ENCODE measurements around the gene SPAG4. TPM values are rescaled to one million over a fixed set of nuclear protein-coding genes. Genes with fewer than 3 reads are reported as not detected.

The SPAG4 gene
- total RNA-seq, 1 experiment from 2014 or later: 0.67 TPM

DNA sequence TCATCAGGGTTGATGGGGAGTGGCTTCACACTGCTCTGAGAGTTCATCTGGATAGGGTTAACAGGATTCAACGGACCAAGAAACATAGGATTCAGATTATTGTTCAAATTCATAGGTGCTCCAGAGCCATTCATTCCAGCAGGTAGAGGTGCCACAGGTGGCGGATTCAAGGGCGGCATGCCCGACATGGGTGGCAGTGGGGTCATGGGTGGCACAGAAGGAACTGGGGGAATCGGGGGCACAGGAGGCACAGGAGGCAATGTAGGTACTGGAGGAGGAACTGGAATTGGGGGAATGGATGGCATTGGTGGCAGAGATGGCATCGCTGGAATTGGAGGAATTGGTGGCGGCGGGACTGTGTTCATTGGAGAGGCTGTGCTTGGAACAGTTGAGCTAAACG, 38.8 kb downstream of the SPAG4 start:
- no peak for DNase-seq (ENCODE audit: low spot score)
- no peaks in the 10 kb centered on the region for H3K27me3 ChIP-seq (replicated peaks; ENCODE audit: insufficient read depth, low read depth, low read length, poor library complexity)
- H3K9me3 ChIP-seq (ENCODE audit: low read depth, low read length, poor library complexity, severe bottlenecking): no peaks in the 10 kb centered on the region
- no peak overlapping the region for H3K27ac ChIP-seq (ENCODE audit: low read depth, low read length, poor library complexity, severe bottlenecking)
- H3K36me3 ChIP-seq (ENCODE audit: insufficient read depth, low read length, poor library complexity, severe bottlenecking): peaks cover 63% of the 10 kb centered on the region
- no peak overlapping the region for H3K4me3 ChIP-seq (ENCODE audit: low read depth, low read length, poor library complexity, severe bottlenecking)
- POLR2A ChIA-PET (ENCODE audit: low non-redundant PET): no interaction called here
- CTCF ChIA-PET: no interaction called here
- no peak for TF ChIP-seq EZH2 (IDR thresholded peaks at IDR 0.05; ENCODE audit: borderline replicate concordance, low read depth, low read length, poor library complexity, severe bottlenecking)
- TF ChIP-seq, protein P1, sequence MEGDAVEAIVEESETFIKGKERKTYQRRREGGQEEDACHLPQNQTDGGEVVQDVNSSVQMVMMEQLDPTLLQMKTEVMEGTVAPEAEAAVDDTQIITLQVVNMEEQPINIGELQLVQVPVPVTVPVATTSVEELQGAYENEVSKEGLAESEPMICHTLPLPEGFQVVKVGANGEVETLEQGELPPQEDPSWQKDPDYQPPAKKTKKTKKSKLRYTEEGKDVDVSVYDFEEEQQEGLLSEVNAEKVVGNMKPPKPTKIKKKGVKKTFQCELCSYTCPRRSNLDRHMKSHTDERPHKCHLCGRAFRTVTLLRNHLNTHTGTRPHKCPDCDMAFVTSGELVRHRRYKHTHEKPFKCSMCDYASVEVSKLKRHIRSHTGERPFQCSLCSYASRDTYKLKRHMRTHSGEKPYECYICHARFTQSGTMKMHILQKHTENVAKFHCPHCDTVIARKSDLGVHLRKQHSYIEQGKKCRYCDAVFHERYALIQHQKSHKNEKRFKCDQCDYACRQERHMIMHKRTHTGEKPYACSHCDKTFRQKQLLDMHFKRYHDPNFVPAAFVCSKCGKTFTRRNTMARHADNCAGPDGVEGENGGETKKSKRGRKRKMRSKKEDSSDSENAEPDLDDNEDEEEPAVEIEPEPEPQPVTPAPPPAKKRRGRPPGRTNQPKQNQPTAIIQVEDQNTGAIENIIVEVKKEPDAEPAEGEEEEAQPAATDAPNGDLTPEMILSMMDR (conservative IDR thresholded peaks at IDR 0.05; ENCODE audit: low read depth, low read length): no peak
- intact Hi-C loops (cut with micrococcal nuclease; ENCODE audit: unreplicated experiment): no loop called here
- no TSS peak for BruUV-seq (replicated peaks)
- H3K4me1 ChIP-seq (ENCODE audit: insufficient read depth, low read length, poor library complexity, severe bottlenecking): peaks cover 10% of the 10 kb centered on the region

DNA sequence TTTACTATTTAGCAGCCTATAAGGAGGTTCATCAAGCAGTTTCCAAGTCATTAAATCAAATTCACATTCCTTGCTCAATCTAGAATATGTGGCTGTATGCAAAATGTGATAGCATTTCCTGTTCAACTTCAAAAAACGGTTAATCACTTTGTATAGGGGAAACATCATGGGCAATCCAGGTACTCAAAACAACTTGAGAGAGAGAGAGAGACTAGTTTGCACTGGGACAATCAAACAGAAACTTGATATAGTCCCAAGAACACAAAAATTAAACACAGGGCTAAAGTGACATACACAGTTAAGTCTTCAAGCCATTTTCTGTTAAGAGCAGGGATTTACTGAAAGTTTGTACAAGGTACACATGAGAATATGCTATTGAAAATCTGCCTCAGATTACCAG, 41.6 kb downstream of the SPAG4 start:
- Histone ChIP-seq H3K27ac (ENCODE audit: low read depth, low read length, poor library complexity, severe bottlenecking) (peak overlapping the region; percentile 35), H3K9me3 (ENCODE audit: low read depth, low read length, poor library complexity, severe bottlenecking) (no peaks in the 10 kb centered on the region), H3K4me3 (ENCODE audit: low read depth, low read length, poor library complexity, severe bottlenecking) (no peak overlapping the region), H3K27me3 (replicated peaks; ENCODE audit: insufficient read depth, low read depth, low read length, poor library complexity) (no peaks in the 10 kb centered on the region), H3K36me3 (ENCODE audit: insufficient read depth, low read length, poor library complexity, severe bottlenecking) (peaks cover 44% of the 10 kb centered on the region), H3K4me1 (ENCODE audit: insufficient read depth, low read length, poor library complexity, severe bottlenecking) (peaks cover 23% of the 10 kb centered on the region)
- intact Hi-C loops (cut with micrococcal nuclease; ENCODE audit: unreplicated experiment): no loop called here
- TF ChIP-seq, protein P1 (conservative IDR thresholded peaks at IDR 0.05; ENCODE audit: low read depth, low read length): no peak
- TF ChIP-seq EZH2 (IDR thresholded peaks at IDR 0.05; ENCODE audit: borderline replicate concordance, low read depth, low read length, poor library complexity, severe bottlenecking): no peak
- ChIA-PET POLR2A (ENCODE audit: low non-redundant PET) (no interaction called here), CTCF (no interaction called here)
- no peak for DNase-seq (ENCODE audit: low spot score)
- BruUV-seq (replicated peaks): no TSS peak

DNA sequence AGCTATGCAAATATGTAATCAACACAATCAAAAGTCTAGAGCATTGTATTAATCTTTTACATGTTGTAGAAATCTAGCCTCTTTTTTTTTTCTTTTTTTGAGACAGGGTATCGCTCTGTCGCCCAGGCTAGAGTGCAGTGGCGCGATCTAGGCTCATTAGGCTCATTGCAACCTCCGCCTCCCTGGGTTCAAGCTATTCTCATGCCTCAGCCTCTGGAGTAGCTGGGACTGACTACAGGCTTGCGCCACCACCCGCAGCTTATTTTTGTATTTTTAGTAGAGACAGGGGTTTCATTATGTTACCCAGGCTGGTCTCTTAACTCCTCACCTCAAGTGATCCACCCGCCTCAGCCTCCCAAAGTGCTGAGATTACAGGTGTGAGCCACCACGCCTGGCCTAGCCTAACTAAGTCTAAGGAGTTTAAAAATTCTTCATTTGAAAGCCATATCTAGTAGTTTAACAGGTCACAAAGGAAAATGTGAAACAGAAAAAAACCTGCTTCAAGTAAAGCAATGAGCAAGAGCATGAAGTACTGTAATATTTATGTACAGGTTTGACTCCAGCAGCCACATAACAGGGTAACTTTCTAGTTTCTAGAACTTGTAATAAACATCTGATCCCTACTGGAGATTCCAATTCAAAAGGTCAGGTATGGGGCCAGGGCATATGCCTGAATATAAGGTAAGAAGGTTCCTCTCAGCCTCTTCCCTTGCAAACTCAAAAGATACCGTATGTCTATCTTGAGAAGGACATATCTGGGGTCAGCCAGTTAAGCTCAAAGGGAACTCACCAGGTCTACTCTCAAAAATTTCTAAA, 44.7 kb downstream of the SPAG4 start:
- Histone ChIP-seq H3K4me3 (ENCODE audit: low read depth, low read length, poor library complexity, severe bottlenecking) (no peak overlapping the region), H3K27me3 (replicated peaks; ENCODE audit: insufficient read depth, low read depth, low read length, poor library complexity) (no peaks in the 10 kb centered on the region), H3K9me3 (ENCODE audit: low read depth, low read length, poor library complexity, severe bottlenecking) (no peaks in the 10 kb centered on the region), H3K27ac (ENCODE audit: low read depth, low read length, poor library complexity, severe bottlenecking) (no peak overlapping the region), H3K4me1 (ENCODE audit: insufficient read depth, low read length, poor library complexity, severe bottlenecking) (peaks cover 29% of the 10 kb centered on the region), H3K36me3 (ENCODE audit: insufficient read depth, low read length, poor library complexity, severe bottlenecking) (peaks cover 13% of the 10 kb centered on the region)
- TF ChIP-seq, protein P1 (conservative IDR thresholded peaks at IDR 0.05; ENCODE audit: low read depth, low read length): no peak
- TF ChIP-seq EZH2 (IDR thresholded peaks at IDR 0.05; ENCODE audit: borderline replicate concordance, low read depth, low read length, poor library complexity, severe bottlenecking): no peak
- DNase-seq (ENCODE audit: low spot score): no peak
- ChIA-PET CTCF (no interaction called here), POLR2A (ENCODE audit: low non-redundant PET) (no interaction called here)
- BruUV-seq (replicated peaks): no TSS peak
- intact Hi-C loops (cut with micrococcal nuclease; ENCODE audit: unreplicated experiment): no loop called here
